Occipital lobe (tissue), 2 donors: Measurements from ENCODE around the gene SLC39A11. TPM values are rescaled to one million over a fixed set of nuclear protein-coding genes. Genes with fewer than 3 reads are reported as not detected.

Source experiments
- DNase-seq: peaks from one replicate; lab custom pipeline; 2025; lab: John Stamatoyannopoulos, UW
- total RNA-seq: library from RNA; depleted of rRNA; stranded (reverse); fragments of >200 nt; gene quantifications from one replicate; pipeline ENCODE4 v1.2.3, GENCODE V29; 2014

SLC39A11 gene
- total RNA-seq, 1 donor from 2014 or later, result 9.5 TPM

DNA sequence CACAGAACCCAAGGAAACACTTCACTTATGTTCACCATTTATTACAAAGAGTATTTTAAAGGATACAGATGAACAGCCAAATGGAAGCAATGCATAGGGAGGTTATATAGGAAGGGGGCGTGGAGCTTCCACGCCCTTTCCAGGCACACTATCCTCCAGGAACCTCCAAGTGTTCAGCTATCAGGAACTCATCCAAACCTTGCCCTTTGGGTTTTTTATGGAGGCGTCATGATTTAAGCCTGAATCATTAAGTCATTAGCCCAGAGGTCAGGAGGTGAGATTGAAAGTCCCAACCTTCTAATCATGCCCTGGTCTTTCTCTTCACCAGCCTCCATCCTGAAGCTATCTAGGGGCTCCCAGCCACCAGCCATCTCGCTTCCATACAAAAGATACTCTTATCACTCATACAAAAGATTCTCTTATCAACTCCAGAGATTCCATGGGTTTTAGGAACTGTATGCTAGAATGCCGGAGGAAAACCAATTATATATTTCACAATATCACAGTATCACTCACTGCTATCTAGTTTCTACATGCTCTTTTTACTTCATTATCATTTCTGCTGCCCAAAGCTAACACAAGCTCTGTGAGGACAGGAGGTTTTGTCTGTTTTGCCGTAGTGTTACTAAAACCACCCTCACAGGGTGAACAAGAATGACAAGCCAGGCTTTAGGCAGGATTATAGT is 213.4 kb downstream of the SLC39A11 start:
- DNase-seq, result no peak

- DNase-seq, result no peak
Measured at GRCh38 chr17:72877348-72877747, 215.1 kb downstream of the SLC39A11 start.

DNA sequence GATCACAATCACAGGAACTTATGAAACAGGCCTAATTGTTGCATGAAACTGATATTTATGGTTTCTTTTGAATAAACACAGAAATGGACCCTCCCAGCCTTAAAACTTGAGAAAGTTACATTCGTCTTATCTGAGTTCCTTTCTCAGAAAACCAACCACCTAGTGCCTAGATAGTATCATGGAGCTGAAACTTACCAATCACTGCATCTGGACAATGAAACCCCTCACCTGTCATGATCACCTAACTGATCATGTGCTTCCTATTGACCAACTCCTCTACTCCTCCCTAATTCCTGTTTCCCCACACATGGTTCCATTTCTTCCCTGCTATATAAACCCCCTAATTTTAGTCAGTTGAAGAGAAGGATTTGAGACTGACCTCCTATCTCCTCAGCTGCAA is 216.1 kb downstream of the SLC39A11 start:
- no peak for DNase-seq

GRCh38 chr17:72875361-72875760 is 217.1 kb downstream of the SLC39A11 start:
- no peak for DNase-seq

DNA sequence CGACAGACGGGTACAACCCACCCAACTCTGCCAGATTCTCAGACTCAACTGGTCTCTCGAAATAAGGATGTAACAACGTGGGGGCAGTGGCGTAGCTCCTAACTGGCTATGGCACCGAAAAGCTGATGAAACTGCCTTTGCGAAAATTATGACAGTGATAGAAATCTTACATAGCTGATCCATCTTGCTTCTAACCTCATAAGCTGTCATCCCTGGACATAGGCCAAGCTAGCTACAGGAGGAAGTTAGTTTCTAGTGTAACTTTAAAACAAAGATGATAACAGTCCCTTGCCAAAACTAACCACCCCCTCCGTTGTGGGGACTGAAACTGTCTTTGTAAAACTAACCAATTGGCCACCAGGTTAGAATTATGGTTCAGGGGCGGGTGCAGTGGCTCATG is 220.1 kb downstream of the SLC39A11 start:
- DNase-seq, result no peak

- DNase-seq, result no peak
Measured at GRCh38 chr17:72870367-72870985, 222.0 kb downstream of the SLC39A11 start.

DNA sequence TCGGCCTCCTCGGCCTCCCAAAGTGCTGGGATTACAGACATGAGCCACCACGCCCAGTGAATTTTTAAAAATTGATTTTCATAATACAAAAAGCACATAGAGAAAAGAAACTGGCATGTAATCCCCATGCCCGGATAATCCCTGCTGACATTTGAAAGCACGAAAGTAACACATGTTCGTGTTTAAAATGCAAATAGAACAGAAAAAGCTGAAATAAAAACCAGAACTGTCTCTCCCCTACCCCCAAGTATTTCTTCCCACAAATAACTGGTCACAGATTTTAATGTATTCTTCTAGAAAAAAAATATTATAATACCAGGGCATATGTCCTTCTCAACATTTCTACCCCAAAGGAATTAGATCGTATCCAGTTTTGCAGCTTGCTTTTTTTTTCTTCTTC is 222.9 kb downstream of the SLC39A11 start:
- DNase-seq, result no peak

- DNase-seq, result no peak
Measured at GRCh38 chr17:72865954-72866353, 226.5 kb downstream of the SLC39A11 start.

- no peak for DNase-seq
Measured at GRCh38 chr17:72863526-72864211, 228.8 kb downstream of the SLC39A11 start.

- no peak for DNase-seq
Measured at GRCh38 chr17:72862276-72862999, 230.1 kb downstream of the SLC39A11 start.

- no peak for DNase-seq
Measured at GRCh38 chr17:72861811-72862210, 230.7 kb downstream of the SLC39A11 start.

GRCh38 chr17:72860778-72861177 is 231.7 kb downstream of the SLC39A11 start:
- DNase-seq, result no peak

- no peak for DNase-seq
Measured at GRCh38 chr17:72858826-72859495, 233.5 kb downstream of the SLC39A11 start.

DNA sequence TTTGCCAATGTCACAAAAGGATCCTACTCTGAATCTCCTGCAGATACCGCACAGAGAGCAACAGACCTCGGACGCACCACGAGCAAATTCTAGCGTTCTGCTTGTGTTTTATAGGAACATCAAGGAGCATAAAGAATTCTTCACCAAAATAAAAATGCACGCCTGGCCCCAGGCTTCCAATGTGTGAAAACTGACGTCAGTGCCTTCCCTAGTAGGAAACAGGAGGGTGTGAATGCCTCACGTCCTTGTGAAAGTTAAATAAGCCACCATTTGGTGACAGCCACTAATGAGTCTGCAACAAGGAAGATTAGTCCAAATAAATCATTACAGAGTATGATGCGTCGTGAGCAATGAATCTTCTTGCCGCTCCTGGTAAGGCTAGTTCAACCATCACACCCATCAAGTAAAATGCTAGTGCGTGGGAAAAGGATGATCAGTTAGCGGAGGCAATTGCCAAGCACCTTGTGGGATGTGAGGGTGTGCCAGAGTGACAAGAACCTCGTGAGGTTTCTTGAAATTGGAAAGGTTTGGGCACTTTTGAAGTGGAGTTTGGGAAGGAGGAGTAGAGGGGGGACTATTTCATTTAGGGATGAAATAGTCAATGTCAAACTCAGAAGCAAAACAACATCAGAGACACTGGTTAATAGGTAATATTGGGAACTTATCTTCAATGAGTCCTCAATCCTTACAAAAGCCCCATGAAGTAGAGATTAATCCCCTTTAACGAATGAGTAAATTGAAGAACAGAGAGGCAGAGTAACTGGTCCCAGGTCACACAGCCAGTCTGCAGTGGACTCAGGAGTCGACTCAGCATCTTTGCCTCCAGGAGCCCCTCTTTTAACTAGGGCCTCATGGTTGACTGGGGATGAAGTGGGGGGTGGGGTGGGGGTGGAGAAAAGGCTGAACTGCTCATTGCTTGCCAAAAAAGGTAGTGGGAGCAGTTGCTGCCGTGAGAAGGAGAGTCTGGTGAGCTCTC is 238.8 kb downstream of the SLC39A11 start:
- no peak for DNase-seq

DNA sequence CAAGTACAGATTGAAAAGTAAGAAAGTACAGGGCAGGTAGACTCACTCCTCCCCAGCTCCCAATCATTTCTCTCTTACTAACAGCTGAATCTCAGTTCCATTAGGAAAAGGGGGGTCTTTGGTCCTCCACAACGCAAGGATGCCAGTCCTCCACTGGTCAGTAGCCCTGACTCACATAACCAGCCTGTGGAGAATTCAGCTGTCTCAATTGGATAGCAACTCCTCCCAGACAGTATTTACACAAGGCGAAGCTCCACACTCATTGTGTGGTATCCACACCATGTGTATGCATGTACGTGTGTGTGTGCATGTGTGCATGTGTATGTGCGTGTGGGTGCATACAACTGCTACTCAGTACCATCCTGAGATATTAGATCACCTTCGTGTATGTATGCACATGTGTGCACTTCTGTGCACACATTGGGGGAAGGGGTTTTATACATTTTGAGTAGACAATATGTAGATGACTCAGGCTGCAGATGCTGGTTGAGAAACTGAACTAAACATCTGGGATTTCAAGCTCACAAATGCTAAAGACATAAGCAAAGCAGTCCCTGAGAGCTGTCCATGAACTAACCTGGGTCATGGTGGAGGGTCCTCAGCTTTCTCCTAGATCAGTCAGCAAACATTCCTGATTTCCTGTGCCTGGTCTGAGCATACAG is 240.1 kb downstream of the SLC39A11 start:
- DNase-seq, result no peak

DNA sequence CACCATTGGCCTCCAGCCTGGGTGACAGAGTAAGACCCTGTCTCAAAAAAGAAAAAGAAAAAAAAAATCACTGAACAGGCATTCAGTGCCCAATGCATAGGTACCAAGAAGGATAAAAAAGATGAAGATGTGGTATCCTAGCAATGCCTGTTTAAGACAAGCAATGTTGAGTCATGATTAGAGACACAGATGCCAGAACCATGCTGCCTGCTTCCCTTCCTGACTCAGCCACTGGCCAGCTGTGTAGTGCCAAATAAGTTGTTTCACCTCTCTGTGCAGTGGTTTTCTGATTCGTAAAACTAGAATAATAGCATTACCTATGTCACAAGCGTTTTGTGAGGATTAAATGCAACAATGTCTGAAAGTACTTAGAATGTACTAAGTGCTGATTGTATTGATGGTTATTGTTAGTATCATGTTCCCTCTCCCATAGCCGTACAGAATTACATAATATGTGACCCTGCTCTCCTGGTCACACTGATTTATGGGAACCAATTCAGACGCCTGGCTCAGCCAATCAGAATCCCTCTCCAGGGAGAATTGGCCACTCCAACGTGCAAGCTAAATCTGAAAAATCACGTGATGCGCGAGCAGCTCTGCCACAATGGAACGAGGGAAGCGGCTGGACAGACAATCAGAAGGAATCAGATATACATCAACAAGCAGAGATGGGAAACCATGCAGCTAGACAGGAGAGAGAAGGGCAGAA is 241.9 kb downstream of the SLC39A11 start:
- no peak for DNase-seq

DNA sequence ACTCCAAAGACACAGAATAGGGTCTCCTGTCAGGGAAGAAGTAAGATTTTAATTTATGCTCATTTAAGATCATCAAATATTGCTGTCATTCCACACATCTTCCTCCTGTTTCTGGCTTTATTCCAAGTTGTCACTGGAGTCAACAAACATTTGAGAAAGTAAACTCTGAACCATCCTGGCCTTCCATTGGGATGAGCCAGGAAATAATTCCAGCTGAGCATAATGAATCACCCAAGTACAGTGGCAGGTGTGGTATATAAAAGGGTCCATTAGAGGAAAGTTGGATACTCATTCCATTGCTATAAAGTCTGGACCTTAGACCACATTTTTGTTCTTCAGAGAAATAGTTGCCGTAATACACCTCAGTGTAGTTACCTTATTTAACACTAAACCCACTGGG is 246.1 kb downstream of the SLC39A11 start:
- no peak for DNase-seq

DNA sequence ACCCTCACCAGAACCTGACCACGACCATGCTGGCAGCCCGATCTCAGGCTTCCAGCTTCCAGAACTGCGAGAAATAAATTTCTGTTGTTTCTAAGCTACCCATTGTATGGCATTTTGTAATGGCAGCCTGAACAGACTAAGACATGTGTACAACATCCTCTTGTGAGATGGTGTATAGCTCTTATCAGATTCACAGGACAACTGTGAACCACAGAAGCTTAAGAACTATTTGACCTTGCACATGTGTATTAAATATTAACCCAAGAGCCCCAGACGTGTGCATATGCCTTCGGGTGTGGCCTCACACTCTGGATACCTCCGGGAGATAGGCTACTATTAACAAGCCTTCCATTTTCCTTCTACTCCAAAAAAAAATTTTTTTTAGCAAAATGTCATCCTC is 248.9 kb downstream of the SLC39A11 start:
- no peak for DNase-seq

GRCh38 chr17:72840019-72840418 is 252.5 kb downstream of the SLC39A11 start:
- no peak for DNase-seq
